Stimulated activated CD8-positive, alpha-beta memory T cell treated with anti-CD3 and anti-CD28 coated beads, Interleukin-4, amount 100 ng/mL, for 4 hours (primary cell): Measurements from ENCODE around the gene MCM3AP.

Experiments used
- DNase-seq, 2 donors: peaks; one replicate each; pipeline ENCODE4 v3.0.0-alpha.2; 2020; ENCODE audit warnings: low read depth in 2 of 2, low spot score in 1 of 2

The MCM3AP gene

DNA sequence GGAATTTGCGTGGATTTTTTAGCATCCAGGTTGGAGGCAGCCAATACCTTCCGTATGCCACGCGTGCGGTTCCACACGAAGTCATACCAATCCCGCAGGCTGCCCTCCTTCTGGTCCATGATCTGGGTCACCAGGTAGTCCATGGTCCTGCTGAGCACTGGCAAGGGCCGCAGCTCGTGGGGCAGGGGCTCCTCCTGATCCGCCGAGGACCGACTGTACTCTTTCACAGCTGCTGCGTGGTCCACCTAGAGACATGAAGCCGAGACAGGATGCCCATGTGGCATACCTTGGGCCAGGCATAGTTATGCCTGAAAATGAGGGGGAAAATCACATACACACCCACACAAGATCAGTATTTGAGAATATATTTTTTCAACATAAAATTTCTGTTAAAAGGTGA lies 12.1 kb downstream of the MCM3AP start:
- no peak for DNase-seq

DNA sequence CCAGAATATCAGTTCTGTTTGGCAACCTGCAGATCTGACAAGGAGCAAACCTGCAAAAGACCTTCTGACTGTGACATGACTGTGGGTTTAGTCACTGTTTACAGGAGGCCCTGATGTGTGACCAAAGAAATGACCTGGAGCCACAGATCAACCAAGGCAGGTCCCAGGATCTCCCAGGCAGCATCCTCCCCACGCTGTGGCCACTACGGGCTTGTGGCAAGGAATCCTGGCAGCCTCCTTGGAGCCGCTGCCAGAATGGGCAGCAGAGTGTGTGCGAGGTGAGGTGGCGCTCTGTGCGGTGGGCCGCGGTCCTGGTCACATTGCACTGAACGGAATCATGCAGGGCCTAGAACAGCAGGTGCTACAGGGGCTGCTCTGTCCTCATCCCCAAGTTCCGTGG lies 15.9 kb downstream of the MCM3AP start:
- no peak for DNase-seq

DNA sequence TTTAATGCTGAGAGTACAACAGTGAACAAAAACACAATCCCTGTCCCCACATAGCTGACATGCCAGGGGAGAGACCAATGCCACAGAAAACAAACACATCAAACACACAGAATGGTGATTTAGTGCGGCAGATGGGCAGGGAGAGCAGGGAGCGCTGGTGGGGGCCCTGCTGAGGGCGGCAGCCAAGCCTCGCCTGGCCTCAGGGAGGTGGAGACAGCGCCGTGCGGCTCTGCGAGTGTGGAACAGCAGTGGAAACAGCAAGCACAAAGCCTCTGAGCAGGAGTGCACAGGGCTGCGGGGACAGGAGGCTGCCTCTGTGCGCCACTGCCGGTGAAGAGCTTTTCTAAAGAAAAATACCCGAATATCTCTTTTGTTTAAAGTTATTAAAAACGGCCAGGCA lies 17.0 kb downstream of the MCM3AP start:
- DNase-seq: no peak

DNA sequence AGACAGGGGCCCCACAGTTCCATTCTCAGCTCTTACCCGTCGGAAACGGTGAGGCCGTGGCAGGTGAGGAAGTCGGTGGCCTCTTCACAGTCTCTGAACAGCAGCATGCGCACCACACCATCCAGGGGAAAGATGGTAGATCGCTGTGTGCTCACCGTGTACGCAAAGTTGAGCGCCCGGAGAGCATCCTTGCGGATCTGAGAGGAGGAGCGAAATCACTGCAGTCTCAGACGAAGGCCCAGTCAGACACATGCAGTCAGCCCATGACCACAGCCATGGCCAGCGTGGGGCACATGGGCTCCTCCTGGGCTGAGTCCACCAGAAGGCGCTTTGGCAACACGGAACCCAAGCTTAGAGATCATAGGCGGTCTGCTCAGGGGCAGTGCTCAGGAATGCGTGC lies 18.5 kb downstream of the MCM3AP start:
- DNase-seq: no peak

DNA sequence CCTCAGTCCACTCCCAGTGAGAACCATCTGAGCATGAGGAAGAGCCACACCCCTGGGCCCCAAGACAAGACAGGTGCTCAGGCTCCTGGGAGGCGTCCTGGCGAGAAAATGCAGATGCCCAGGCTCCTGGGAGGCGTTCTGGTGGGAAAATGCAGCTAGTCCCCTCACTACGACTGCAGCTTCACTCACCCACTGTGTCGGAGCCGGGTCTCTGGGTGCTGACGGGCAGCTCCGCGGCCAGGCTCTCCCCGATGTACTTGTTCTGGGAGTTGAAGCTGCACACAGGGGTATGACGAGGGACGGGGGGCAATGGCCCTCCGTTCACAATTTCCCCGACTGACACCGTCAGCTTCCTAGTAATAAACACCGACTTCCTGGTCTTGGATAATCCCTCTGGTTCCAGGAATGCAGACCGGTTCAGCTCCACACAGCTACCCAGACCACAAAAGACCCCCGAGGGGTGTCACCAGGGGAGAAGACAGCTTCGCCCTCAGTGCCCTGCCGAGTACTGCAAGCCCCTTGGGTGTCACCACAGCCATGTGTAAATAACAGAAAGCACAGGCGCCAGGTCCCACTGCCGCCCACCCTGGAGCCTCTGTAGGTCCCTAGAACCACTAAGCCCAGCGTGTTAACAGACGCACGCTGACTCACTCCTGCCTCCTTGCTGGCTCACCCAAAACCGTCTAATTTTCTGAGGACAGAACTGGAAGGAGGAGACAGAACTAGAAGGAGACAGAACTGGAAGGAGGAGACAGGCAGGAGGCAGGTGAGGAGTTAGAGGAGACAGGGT lies 19.5 kb downstream of the MCM3AP start:
- no peak for DNase-seq

DNA sequence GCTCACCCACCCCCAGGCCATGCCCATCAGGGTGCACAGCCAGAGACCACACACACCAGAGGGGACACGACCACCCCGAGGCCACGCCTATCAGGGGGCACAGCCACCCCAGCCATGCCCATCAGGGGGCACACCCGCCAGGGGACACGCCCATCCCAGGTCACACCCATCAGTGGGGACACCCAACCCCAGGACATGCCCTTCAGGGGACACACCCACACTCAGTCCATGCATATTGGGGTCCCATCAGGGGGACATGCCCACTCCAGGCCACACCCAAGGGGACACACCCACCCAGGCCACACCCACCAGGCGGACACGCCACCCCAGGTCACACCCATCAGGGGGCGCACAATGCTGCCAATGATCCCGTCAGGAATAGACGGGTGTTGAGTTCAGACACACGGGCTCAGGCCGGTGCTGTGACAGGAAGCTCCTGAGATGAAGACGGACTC lies 20.7 kb downstream of the MCM3AP start:
- no peak for DNase-seq

DNA sequence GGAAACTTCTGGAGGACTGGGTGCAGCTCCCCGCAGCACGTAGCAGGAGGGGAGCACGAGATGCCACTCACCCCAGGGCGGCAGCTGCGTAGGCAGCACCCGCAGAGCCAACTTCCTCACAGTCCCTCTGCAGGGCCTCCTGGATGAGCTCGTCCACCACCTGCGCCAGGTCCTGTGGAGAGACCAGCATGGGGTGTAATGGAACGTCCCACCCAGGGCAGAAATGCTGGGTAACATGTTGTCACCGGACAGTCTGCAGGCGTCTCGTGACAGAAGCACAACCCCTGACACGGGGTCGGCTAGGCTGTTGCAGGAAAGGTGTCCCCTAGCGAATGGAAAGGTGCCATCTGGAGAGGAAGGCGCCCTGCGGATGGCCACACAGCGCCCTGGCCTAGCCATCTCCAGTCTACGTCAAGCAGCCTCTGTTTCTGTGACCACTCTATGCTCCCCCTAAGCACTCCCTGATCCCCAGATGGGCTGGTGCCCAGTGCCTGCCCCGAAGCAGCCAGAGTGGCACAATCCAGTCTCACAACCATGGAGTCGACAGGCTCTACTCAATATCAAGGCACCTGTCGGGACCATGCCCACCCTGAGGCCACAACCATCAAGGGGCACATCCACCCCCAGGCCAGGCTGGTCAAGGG lies 21.2 kb downstream of the MCM3AP start:
- no peak for DNase-seq

DNA sequence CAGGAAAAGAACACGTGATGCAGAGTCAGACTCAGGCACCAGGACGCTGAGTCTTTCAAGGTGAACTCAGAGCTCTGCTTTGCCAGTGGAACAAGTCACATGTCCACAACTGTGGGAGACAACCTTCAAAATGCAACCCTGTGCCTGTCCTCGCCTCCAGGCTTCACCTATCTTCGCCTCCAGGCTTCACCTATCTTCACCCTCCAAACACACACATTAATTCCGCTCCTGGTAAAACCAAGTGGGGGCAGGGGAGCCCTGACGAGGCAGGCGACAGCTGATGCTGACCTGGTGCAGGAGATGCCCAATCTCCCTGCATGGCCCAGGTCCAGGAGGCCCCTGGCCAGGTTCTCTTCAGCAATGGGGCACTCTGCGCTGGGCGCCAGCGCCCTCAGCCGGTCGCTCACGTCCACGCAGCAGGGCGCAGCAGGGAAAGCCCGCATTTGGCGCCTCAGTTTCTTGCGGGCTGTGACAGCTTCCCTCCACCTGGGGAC lies 28.9 kb downstream of the MCM3AP start:
- DNase-seq: no peak

DNA sequence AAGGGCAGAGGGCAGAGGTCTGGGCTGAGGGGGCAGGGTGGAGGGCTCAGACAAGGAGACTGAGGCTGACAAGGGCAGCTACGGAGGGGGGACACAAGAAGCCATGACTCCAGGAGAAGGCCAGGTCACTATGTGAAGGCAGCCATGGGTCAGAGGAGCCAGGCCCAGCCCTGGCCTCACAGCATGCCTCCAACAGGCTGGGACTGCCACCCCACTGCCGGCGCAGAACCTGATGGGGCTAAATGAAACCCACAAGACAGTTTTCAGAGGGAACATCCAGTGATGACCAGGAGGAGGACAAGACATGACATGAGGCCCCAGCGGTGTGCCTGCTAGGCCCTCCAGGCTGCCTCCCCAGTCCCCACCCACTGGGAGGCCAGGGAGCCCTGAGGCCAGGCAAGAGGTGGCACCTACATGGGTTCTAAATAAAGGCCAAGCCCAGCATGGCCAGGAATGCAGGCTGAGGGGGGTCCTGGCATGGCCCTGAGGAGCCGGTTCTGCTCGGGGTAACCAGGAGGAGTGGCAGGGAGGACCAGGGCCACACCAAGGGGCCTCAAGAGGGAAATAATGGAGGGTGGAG lies 29.6 kb downstream of the MCM3AP start:
- DNase-seq: no peak

DNA sequence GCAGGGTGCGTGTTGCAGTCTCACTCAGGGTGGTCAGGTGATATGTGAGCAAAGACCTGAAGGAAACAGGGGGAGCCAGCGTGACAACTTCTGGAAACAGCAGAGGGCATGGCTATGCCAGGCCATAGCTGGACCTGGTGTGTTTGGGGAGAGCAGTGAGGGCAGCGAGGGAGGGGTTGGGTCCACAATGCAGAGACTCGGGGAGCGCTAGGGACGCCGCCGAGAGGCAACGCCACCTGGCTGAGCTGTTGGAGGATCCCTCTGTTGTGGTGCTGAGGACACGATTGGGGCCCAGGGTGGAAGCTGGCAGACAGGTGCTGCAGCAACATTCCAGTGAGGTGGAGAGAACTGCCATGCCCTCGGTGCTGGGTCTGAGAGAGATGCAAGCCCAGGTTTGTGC lies 30.2 kb downstream of the MCM3AP start:
- DNase-seq: no peak

DNA sequence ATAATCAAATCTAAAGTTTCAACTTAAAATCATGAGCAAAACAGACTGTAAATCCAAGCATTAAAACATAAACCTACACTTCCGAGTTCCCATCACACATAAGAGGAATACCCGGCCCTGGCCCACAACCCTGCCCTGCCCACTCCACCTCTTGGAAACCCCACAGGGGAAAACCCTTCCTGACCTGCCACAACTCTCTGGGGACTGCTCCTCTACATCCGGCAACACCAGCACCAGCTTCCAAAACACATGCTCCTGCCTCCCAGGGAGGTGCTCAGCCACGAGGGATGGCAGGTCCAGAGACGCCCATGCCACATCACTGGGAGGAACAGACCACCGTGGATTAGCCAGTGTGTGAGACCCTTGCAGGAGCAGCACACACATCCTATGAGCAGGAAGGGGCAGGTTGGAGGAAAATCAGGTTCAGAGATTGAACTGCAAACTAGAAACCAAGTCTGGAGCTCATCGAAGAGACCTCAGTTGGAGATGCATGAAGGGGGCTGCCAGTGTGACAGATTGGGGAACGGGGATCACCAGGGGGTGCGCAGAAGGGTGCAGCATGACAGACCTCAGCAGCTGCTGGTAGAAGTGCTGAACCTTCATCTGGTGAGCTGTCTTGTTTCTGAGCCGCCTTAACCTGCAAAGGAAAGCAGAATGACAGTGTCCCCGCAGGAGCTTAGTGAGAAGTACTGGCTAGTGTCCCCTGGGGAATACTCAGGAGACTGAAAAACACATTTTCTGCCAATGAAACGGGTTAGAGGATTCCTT lies 31.0 kb downstream of the MCM3AP start:
- DNase-seq: no peak

DNA sequence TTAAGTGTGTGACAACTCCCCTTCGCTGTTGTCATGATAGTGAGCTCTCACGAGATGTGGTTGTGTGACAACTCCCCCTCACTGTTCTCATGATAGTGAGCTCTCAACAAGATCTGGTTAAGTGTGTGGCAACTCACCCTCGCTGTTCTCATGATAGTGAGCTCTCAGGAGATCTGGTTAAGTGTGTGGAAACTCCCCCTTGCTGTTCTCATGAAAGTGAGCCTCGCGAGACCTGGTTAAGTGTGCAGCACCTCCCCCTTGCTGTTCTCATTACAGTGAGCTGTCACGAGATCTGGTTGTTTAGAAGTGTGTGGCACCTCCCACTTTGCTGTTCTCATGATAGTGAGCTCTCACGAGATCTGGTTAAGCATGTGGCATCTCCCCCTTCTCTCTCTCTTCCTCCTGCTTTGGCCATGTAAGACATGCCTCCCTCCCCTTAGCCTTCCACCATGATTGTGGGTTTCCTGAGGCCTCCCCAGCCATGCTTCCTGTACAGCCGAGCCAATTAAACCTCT lies 31.7 kb downstream of the MCM3AP start:
- DNase-seq: no peak

DNA sequence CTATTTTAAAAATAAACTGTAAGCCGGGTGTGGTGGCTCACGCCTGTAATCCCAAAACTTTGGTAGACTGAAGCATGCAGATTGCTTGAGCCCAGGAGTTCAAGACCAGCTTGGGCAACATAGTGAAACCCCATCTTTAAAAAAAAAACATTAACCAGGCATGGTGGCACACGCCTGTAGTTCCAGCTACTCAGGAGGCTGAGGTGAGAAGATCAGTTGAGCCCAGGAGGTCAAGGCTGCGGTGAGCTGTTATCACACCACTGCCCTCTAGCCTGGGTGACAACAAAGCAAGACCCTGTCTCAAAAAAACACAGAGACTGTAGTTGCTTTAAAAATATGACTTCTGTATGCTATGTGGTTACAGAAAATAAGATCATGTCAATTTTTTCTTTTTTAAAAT lies 32.6 kb downstream of the MCM3AP start:
- DNase-seq: no peak

DNA sequence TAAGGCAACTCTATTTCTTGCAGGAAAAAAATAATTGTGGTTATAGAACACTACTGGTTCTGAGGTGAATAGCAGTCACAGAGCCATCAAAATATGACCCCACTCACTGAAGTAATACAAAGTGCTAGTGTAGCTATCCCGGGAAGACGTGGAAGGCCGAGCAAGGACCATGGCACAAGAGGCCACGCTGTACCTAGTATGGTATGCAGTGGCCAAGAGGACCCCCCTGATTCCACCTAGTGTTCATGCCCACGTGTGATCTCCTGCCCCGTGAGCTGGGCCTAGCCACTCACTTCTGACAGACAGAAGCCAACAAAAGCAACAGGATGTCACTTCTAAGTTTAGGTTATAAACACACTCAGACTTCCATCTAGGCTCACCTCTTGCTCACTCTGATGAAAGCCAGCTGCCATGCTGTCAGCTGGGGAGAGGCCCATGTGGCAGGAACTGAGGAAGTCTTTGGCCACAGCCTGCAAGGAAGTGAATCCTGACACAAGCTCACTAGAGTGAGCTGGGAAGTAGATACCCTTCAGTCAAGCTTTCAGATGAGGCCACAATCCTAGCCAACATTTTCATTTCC lies 35.2 kb downstream of the MCM3AP start:
- no peak for DNase-seq

DNA sequence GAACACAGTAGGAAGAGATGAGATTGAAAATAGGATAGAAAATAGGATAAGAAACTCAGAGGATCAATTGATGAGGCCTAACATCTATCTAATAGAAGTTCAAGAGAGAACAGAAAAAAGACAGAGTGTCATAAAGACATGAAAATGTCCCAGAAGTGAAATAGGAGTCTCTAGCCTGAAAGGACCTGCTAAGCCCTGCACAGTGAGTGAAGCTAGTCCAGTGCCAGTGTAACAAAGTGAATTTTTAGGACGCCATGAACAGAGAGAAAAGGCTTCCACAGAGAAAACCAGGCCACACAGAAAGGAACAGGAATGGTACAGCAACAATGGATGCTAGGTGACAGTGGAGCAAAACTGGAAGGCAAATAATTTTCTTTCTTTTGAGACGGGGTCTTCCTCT lies 36.6 kb downstream of the MCM3AP start:
- no peak for DNase-seq

DNA sequence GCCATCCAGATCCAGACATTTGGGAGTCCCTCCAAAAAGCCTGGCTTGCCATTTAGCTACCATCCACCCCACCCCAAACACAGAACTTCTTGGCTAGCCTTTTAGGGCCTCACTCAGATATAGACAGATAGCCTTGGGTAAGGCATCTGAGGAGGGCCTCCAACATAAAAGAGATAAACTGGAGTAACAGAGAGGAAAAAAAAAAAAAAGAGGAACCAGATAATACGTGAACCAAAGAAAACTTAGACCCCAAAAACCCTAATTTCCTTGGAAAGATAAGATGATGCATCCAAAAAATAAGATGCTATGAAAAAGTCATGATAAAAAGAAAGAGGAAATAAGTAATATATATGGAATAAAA lies 37.0 kb downstream of the MCM3AP start:
- no peak for DNase-seq

DNA sequence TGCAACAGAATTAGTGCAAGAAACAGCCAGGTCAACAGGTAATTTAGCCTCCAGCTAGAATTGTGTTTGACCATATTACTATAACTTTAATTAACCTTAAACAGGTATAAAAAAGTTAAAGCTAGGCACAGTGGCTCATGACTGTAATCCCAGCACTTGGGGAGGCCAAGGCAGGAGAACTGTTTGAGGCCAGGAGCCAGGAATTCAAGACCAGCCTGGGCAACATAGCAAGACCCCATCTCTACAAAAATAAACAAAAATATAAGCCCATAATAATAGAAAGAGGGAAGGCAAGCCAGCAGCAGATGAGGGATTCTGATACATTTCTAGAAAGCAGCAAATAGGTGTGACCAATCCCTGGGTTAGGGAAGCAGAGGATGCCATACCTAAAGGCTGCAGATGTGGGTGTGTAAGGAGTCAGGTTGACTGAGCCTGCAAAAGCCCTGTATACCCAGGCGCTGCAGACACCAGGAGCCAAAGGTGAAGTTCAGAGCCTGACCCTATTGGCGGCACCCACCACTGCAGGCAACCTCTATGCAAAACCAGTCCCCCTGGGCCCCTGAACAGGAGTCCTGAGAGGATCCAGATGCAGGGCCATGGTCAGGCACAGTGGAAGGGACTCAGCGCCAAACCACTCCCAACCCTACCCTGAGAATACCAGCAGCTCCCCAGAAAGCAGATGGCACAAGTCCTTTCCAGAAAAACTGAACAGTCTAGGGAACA lies 37.6 kb downstream of the MCM3AP start:
- DNase-seq: no peak

DNA sequence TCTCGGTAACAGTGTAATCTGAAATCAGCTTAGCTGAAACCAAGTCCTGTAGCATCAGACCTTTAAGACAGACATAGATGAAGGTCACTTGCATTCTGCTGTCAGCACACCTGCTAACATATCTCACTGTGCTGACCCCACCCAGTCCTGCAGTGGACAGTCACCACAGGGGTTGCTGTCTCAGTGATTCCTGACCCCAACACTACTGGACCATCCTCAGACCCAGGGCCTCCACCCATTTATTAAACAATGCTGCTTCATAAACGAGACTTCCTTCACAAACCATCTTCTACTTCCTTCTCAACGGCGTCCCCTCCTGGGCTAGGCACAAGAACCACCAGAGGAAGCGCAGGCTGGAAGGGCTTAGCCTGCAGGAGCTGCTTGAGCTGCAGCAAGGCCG lies 39.1 kb downstream of the MCM3AP start:
- no peak for DNase-seq

DNA sequence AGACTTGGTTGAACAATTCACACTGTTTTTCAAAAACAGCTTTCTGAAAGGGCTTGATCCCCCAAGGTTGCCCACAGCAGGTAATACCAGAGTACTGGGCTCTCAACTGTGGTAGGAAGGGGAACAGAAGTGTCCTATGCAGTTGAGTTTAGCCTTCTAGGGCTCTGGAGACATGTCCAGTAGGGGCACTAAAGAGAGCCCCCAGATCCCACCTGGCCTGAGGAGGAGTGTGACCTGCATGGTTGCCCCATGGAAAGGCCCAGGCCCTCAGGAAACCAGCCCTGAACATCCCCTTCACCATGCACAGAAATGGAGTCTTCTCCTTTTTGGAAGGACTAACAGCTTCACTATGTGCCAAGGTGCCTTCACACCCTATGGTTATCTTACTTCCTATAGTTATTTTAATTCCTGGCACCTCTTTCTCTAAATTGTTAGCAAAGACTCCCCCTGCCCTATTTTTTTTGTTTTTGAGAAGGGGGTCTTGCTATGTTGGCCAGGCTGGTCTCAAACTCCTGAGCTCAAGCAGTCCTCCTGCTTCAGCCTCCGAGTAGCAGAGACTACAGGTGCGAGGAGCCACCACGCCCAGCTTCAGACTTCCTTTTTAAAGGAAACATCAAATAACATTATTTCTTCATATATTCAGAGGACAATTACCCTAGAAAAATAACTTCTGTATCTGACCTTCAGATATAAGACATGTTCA lies 40.0 kb downstream of the MCM3AP start:
- no peak for DNase-seq

DNA sequence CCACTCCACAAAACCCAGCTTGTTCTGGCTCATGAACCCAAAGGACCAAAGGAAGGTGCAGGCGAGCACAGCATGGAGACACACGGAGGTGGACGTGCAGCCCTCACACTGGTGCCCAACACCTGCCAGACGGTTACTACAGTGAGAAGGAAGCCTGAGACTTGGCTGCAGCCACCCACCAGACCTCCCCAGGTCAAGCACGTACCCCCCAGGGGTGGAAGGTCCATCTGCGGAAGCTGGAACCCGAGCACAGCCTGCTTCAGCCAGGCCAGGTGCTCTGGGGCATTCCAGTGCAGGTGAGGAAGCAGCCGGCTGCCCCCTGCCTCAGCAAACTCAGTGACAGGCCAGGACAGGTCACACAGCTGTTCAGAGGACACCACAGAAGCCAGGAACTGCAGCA lies 40.8 kb downstream of the MCM3AP start:
- no peak for DNase-seq
